Lung (tissue), 12 donors: ENCODE measurements around the gene FBRSL1. TPM values are rescaled to one million over a fixed set of nuclear protein-coding genes. Genes with fewer than 3 reads are reported as not detected.

Experiments
- ATAC-seq: fragments of 200-7000 bp; cut with Tn5 transposase; one replicate; pipeline ENCODE4 v1.9.1; 2020; ENCODE audit warnings: moderate number of reproducible peaks; ENCODE audit not compliant: insufficient read depth, low FRiP score
- DNase-seq, 3 donors: peaks; one replicate each; pipeline ENCODE4 v3.0.0-alpha.2; 2013 to 2017
- H3K27ac ChIP-seq, 2 donors: one replicate each; pipeline ENCODE4 v1.5.1; 2013; ENCODE audit warnings: mild to moderate bottlenecking in 2 of 2, moderate library complexity in 2 of 2, control low read depth in 1 of 2, inconsistent platforms in 1 of 2, low read depth in 1 of 2, low read length in 1 of 2
- H3K27me3 ChIP-seq, 3 donors: one replicate each; pipeline ENCODE4 v1.5.1; 2013; ENCODE audit warnings: low read length in 2 of 3; ENCODE audit not compliant: control insufficient read depth in 3 of 3, insufficient read depth in 3 of 3
- H3K36me3 ChIP-seq, 4 donors: one replicate each; pipeline ENCODE4 v1.5.1; 2013; ENCODE audit warnings: low read length in 4 of 4, mild to moderate bottlenecking in 1 of 4, moderate library complexity in 1 of 4; ENCODE audit not compliant: control insufficient read depth in 4 of 4, insufficient read depth in 4 of 4
- H3K4me1 ChIP-seq, 5 donors: one replicate each; pipeline ENCODE4 v1.5.1; 2013; ENCODE audit warnings: low read length in 5 of 5, mild to moderate bottlenecking in 2 of 5, moderate library complexity in 1 of 5; ENCODE audit not compliant: control insufficient read depth in 5 of 5, insufficient read depth in 5 of 5
- H3K4me3 ChIP-seq: one replicate; pipeline ENCODE4 v1.5.1; 2013; ENCODE audit warnings: mild to moderate bottlenecking, control low read depth, moderate library complexity
- H3K9ac ChIP-seq, 2 donors: one replicate each; pipeline ENCODE4 v1.5.1; 2013; ENCODE audit warnings: low read length in 2 of 2, control low read depth in 1 of 2; ENCODE audit not compliant: insufficient read depth in 1 of 2
- H3K9me3 ChIP-seq, 4 donors: one replicate each; pipeline ENCODE4 v1.5.1; 2013; ENCODE audit warnings: low read length in 3 of 4, mild to moderate bottlenecking in 1 of 4, moderate library complexity in 1 of 4; ENCODE audit not compliant: control insufficient read depth in 4 of 4, insufficient read depth in 3 of 4
- WGBS, 2 donors: extraction: QIAGEN DNeasy Blood & Tissue Kit; methylation state at CpG; one replicate each; pipeline ENCODE4 v1.1.7; 2013; 5-methylcytosine and 5-hydroxymethylcytosine counted together
- polyA plus RNA-seq, 2 donors: library from polyadenylated mRNA; stranded (reverse); fragments of 200-250 nt; gene quantifications; one replicate each; pipeline ENCODE4 v1.2.1, GENCODE V29; 2013
- total RNA-seq, 2 donors: library from RNA; depleted of rRNA in 1 of 2; stranded (reverse); fragments of >200 nt in 1 of 2; gene quantifications; one replicate each; pipeline ENCODE4 v1.2.1, GENCODE V29; 2014 to 2021
- TF ChIP-seq, protein P1 (sequence below): IDR thresholded peaks from 2 replicates; pipeline ENCODE4 v1.5.1; 2012; ENCODE audit warnings: mild to moderate bottlenecking; ENCODE audit errors: control extremely low read depth, extremely low read depth
- donor health status: control.
- donor health status: control.
- donor health status: Bipolar disorder and iron deficiency.
- donor health status: healthy.
- donor health status: DM: yes; HTN: yes; CAD: no.

FBRSL1 gene
- total and polyA plus RNA-seq, 4 donors: 10.6 to 56.9 (median 22.3) TPM

DNA sequence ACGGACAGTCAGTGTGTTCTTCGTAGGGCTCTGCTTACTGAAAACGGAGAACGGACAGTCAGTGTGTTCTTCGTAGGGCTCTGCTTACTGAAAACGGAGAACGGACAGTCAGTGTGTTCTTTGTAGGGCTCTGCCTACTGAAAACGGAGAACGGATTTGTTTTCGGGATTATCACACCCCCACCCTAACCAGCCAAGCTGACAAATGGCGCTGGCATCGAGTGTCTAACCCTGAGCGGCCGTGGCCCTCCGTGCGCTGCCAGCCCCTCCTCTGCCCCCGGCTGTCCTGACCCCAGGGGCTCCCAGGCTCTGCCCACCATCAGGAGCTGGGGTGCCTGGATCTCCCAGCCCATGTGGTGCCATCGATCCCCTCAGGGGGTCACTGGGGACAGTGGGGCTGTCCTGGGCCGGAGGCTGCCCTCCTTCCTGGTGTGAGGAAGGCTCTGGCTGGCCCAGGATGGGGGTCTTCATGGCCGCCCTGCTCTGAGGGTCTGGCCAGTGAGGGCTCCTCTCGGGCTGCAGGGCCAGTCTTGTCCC, 57.3 kb downstream of the FBRSL1 start:
- Histone ChIP-seq H3K27me3 (no peaks in the 10 kb centered on the region), H3K4me3 (no peak overlapping the region), H3K9ac (no peak overlapping the region), H3K9me3 (no peaks in the 10 kb centered on the region), H3K27ac (no peak overlapping the region), H3K4me1 (peaks cover 0 to 8% (median 2%) of the 10 kb centered on the region in 5 donors), H3K36me3 (peaks cover 0 to 36% (median 2%) of the 10 kb centered on the region in 4 donors)
- ATAC-seq (no peak), DNase-seq (no peak)
- TF ChIP-seq, protein P1, sequence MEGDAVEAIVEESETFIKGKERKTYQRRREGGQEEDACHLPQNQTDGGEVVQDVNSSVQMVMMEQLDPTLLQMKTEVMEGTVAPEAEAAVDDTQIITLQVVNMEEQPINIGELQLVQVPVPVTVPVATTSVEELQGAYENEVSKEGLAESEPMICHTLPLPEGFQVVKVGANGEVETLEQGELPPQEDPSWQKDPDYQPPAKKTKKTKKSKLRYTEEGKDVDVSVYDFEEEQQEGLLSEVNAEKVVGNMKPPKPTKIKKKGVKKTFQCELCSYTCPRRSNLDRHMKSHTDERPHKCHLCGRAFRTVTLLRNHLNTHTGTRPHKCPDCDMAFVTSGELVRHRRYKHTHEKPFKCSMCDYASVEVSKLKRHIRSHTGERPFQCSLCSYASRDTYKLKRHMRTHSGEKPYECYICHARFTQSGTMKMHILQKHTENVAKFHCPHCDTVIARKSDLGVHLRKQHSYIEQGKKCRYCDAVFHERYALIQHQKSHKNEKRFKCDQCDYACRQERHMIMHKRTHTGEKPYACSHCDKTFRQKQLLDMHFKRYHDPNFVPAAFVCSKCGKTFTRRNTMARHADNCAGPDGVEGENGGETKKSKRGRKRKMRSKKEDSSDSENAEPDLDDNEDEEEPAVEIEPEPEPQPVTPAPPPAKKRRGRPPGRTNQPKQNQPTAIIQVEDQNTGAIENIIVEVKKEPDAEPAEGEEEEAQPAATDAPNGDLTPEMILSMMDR: no peak
- WGBS, 2 donors: 96% methylated on average over 17 to 20 of the region's 21 CpGs

DNA sequence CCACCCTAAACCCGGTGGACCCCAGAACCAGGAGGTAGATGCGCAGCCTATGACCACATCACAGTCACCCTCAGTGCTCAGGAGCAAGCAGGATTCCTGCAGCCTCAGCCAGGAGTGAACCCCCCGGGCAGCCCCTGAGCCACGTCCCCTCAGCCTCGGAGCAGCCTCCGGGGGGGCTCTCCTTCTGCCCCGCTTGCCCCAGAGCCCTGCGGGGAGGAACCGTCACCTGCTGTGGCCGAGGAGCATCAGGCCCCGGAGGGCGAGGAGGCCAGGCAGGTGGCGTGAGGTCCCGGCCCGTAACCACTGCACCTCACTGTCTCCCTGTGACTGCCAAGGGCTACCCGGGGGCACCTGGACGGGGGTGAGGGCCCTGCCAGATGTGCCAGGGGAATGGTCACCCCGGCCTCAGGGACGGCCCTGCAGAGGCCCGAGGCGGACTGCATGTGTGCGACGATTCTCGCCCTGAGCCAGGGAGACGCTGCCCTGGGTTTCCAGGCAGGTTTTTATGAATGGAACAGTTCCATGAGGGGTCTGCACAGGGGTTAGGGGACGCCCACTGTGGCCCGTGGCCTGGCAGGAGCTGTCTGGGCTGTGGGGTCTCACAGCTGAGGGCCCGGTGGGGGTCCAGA, 58.6 kb downstream of the FBRSL1 start:
- no peak for DNase-seq

DNA sequence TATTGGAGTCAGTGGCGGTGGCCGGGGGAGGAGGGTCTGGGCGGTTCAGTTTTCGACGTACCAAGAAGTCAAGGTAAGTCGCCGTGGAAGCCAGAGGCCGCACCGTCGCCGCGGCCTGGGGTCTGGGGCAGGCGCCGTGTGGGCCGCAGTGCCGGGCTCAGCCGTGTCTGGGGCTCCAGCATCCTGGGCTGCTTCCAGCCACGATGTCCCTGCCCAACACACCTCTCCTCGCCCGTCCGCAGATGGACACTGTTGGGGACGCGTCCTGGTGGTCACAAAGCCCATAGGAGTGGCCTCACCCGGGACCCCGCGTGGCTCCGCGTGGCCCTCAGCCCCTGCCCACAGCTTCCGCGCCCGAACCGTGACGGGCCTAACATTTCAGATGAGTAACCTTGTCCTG, 59.1 kb downstream of the FBRSL1 start:
- TF ChIP-seq, protein P1: no peak
- ATAC-seq: no peak

More for the DNA sequence above, 58.6 kb downstream of the FBRSL1 start:
- ATAC-seq: no peak
- Histone ChIP-seq H3K4me1 (peaks cover 0 to 8% (median 2%) of the 10 kb centered on the region in 5 donors), H3K27ac (no peak overlapping the region), H3K9ac (no peak overlapping the region), H3K9me3 (no peaks in the 10 kb centered on the region), H3K4me3 (no peak overlapping the region), H3K36me3 (peaks cover 0 to 36% (median 4%) of the 10 kb centered on the region in 4 donors), H3K27me3 (no peaks in the 10 kb centered on the region)
- TF ChIP-seq, protein P1: no peak
- WGBS, 2 donors: 97 to 98% methylated on average over 28 of the region's 28 CpGs

More for the DNA sequence above, 59.1 kb downstream of the FBRSL1 start:
- H3K9me3 ChIP-seq: no peaks in the 10 kb centered on the region
- no peaks in the 10 kb centered on the region for H3K27me3 ChIP-seq
- peaks cover 0 to 8% (median 0%) of the 10 kb centered on the region in 5 donors for H3K4me1 ChIP-seq
- H3K36me3 ChIP-seq: peaks cover 0 to 37% (median 4%) of the 10 kb centered on the region in 4 donors
- DNase-seq: no peak
- H3K9ac ChIP-seq: no peak overlapping the region
- WGBS, 2 donors: 96 to 97% methylated on average over 33 of the region's 33 CpGs
- H3K4me3 ChIP-seq: no peak overlapping the region
- H3K27ac ChIP-seq: no peak overlapping the region
